GM12878 (cell line): ENCODE results near the gene TMEM212. TPM values are rescaled to one million over a fixed set of nuclear protein-coding genes. Genes with fewer than 3 reads are reported as not detected.

Experiments used
- ATAC-seq: fragments of 200-7000 bp; cut with Tn5 transposase; 3 replicates; pipeline ENCODE4 v1.9.1; 2020; ENCODE audit warnings: mild to moderate bottlenecking, moderate library complexity
- BruUV-seq: library from RNA; stranded (reverse); fragments of 400-500 nt; replicated peaks from 2 replicates; lab custom pipeline; 2021; lab: Mats Ljungman, UMichigan
- CTCF ChIA-PET: fragments of 300-600 bp; sonication (Branson Sonifier 250); formaldehyde crosslinking; extraction: SDS; loops from one replicate; lab custom pipeline; 2021; ENCODE audit warnings: inconsistent platforms; lab: Yijun Ruan, JAX
- POLR2A ChIA-PET: fragments of 350-600 bp; formaldehyde crosslinking; extraction: SDS; loops from one replicate; lab custom pipeline; 2021; ENCODE audit warnings: inconsistent platforms; lab: Charles Lee
- RAD21 ChIA-PET: fragments of 300-600 bp; sonication (Branson Sonifier 250); formaldehyde crosslinking; loops from one replicate; lab custom pipeline; 2023; ENCODE audit warnings: antibody characterized with exemption; ENCODE audit not compliant: unreplicated experiment; lab: Charles Lee
- SMC1A ChIA-PET: fragments of 300-600 bp; sonication (Branson Sonifier 250); formaldehyde crosslinking; loops from one replicate; lab custom pipeline; 2023; ENCODE audit not compliant: unreplicated experiment, uncharacterized antibody; lab: Charles Lee
- DNase-seq: peaks from one replicate; pipeline ENCODE4 v3.0.0-alpha.2; 2011; ENCODE audit warnings: low read depth, low spot score
- FAIRE-seq: peaks from 3 replicates; lab custom pipeline; 2011; peaks lifted over from hg19 to GRCh38; lab: Jason Lieb, UNC
- H2AFZ ChIP-seq: 2 replicates; pipeline ENCODE4 v1.6.0; 2011; ENCODE audit warnings: low read depth, low read length, control low read depth; ENCODE audit not compliant: control insufficient read depth
- H3K27ac ChIP-seq: 2 replicates; pipeline ENCODE4 v1.5.1; 2011; ENCODE audit warnings: control low read depth; ENCODE audit not compliant: control insufficient read depth, insufficient read depth
- H3K27me3 ChIP-seq, 2 experiments: replicated peaks in 1 of 2; 2 replicates each; pipeline versions ENCODE4 v1.6.0 to v1.6.1; 2011; ENCODE audit warnings: low read length in 1 of 2; ENCODE audit not compliant: control insufficient read depth in 2 of 2, insufficient read depth in 2 of 2
- H3K36me3 ChIP-seq, 2 experiments: 2 replicates each; pipeline ENCODE4 v1.5.1; 2011; ENCODE audit warnings: low read length in 1 of 2; ENCODE audit not compliant: control insufficient read depth in 2 of 2, insufficient read depth in 2 of 2
- H3K4me1 ChIP-seq: 2 replicates; pipeline ENCODE4 v1.6.1; 2011; ENCODE audit warnings: mild to moderate bottlenecking, low read length, moderate library complexity, mixed read lengths; ENCODE audit not compliant: control insufficient read depth, insufficient read depth
- H3K4me2 ChIP-seq: 2 replicates; pipeline ENCODE4 v1.6.0; 2011; ENCODE audit warnings: control low read depth; ENCODE audit not compliant: control insufficient read depth, insufficient read depth
- H3K4me3 ChIP-seq: fragments of 200-600 bp; sonication (generic); 2 replicates; pipeline ENCODE4 v1.5.1; 2016
- H3K79me2 ChIP-seq: 2 replicates; pipeline ENCODE4 v1.6.0; 2011; ENCODE audit warnings: low read length; ENCODE audit not compliant: control insufficient read depth, insufficient read depth
- H3K9ac ChIP-seq: 2 replicates; pipeline ENCODE4 v1.8.0; 2011; ENCODE audit warnings: low read length, control low read depth, mixed read lengths; ENCODE audit not compliant: control insufficient read depth, insufficient read depth
- H3K9me3 ChIP-seq: replicated peaks from 3 replicates; pipeline ENCODE4 v1.5.1; 2011; ENCODE audit warnings: mild to moderate bottlenecking, low read length; ENCODE audit not compliant: control insufficient read depth, insufficient read depth
- H4K20me1 ChIP-seq: 2 replicates; pipeline ENCODE4 v1.6.0; 2011; ENCODE audit not compliant: control insufficient read depth, insufficient read depth
- CBX5 ChIP-seq: sonication (generic); IDR thresholded peaks from 2 replicates; pipeline ENCODE4 v1.6.1; 2016; ENCODE audit warnings: low read depth, moderate library complexity, mild to moderate bottlenecking, inconsistent platforms
- E4F1 ChIP-seq: fragments of 450-650 bp; IDR thresholded peaks from 2 replicates; pipeline ENCODE4 v1.6.1; 2018; ENCODE audit warnings: borderline replicate concordance, mild to moderate bottlenecking; ENCODE audit not compliant: partially characterized antibody
- ETV6 ChIP-seq, 2 experiments: fragments of 450-650 bp in 1 of 2; IDR thresholded peaks in 1 of 2; conservative IDR thresholded peaks in 1 of 2; 2 replicates each; pipeline ENCODE4 v1.6.1; 2014; ENCODE audit warnings: antibody characterized with exemption in 1 of 2, borderline replicate concordance in 1 of 2, low read depth in 1 of 2, mild to moderate bottlenecking in 1 of 2, moderate library complexity in 1 of 2
- GABPA ChIP-seq: IDR thresholded peaks from 2 replicates; pipeline ENCODE4 v1.6.1; 2014; ENCODE audit warnings: antibody characterized with exemption, low read depth, mild to moderate bottlenecking, inconsistent platforms
- ZSCAN29 ChIP-seq: fragments of 450-650 bp; IDR thresholded peaks from 2 replicates; pipeline ENCODE4 v1.6.1; 2017; ENCODE audit warnings: mild to moderate bottlenecking, moderate library complexity
- WGBS: methylation state at CpG from one replicate; pipeline ENCODE4 v1.1.6; 2016; ENCODE audit warnings: low lambda C conversion rate; ENCODE audit not compliant: insufficient replicate concordance, insufficient coverage; ENCODE audit errors: missing lambda C conversion rate; 5-methylcytosine and 5-hydroxymethylcytosine counted together
- in situ Hi-C: fragments of 300-500 bp; cut with MboI; formaldehyde crosslinking; loops from 9 replicates; pipeline ENCODE4 v1.14.3; 2018; ENCODE audit warnings: mixed read lengths
- intact Hi-C: fragments of 100-400 bp; cut with micrococcal nuclease; formaldehyde crosslinking; loops from one replicate; pipeline ENCODE4 v1.14.2; 2022; ENCODE audit not compliant: unreplicated experiment
- polyA plus RNA-seq, 11 experiments: library from polyadenylated mRNA; depleted of rRNA in 4 of 11; unstranded in 6 of 11; stranded (reverse) in 5 of 11; fragments of >200 nt; fragmentation: Nextera tagmentation in 4 of 11; fragmentation: Illumina TruSeq in 1 of 11; extraction: Ambion mirVana in 4 of 11; extraction: Trizol in 1 of 11; gene quantifications; 1 replicate in 1 of 11; 2 replicates in 10 of 11; pipeline versions ENCODE4 v1.2.1 to v1.2.3, GENCODE V29; 2011 to 2016; ENCODE audit warnings: inconsistent platforms in 2 of 11, missing spikeins in 2 of 11, low read depth in 1 of 11
- total RNA-seq, 4 experiments: library from RNA; depleted of rRNA in 3 of 4; stranded (reverse); fragments of >200 nt in 3 of 4; fragmentation: Illumina TruSeq in 1 of 4; extraction: Trizol in 1 of 4; gene quantifications; 2 replicates each; pipeline versions ENCODE4 v1.2.1 to v1.2.3, GENCODE V29; 2013 to 2021
- TF ChIP-seq, protein P1 (sequence below): IDR thresholded peaks from 2 replicates; pipeline ENCODE4 v1.6.1; 2012; ENCODE audit warnings: low read depth, low read length, improper control_type of control experiment
- TF ChIP-seq, protein P2 (sequence below): fragments of 450-650 bp; IDR thresholded peaks from 2 replicates; pipeline ENCODE4 v1.6.1; 2017; ENCODE audit warnings: mild to moderate bottlenecking, low read depth, inconsistent platforms; ENCODE audit not compliant: poor library complexity, severe bottlenecking

Gene TMEM212
- total and polyA plus RNA-seq, 10 of the 15 experiments (the other 5 are each of a cell fraction or from before 2014, with no cell fraction given) = not detected

DNA sequence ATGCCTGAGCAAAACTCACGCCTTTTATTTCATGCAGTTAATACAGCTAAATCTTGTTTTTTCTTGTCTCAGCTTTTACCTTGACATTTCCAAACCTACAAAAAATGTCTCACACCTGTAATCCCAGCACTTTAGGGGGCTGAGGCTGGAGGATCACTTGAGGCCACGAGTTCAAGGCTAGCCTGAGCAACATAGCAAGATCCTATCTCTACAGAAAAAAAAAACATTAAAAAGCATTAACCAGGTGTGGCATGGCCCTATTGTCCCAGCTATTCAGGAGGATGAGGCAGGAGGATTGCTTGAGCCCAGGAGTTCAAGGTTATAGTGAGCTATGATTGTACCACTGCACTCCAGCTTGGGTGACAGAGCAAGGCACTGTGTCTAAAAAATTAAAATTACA is 3.9 kb upstream of the TMEM212 start:
- Histone ChIP-seq H3K4me1 (0 out of 2 replicates have a peak, but pooled peaks cover 3% of the 10 kb centered on the region), H3K4me3 (no peak overlapping the region), H3K27me3 (no peaks in the 10 kb centered on the region), H3K4me2 (no peak overlapping the region), H3K9me3 (no peaks in the 10 kb centered on the region), H3K27ac (no peak overlapping the region), H3K9ac (no peak overlapping the region), H3K79me2 (no peaks in the 10 kb centered on the region), H2AFZ (no peak overlapping the region), H3K36me3 (no peaks in the 10 kb centered on the region), H4K20me1 (no peaks in the 10 kb centered on the region)
- ChIA-PET RAD21 (interaction anchor here (1.0 to 13.1 kb wide), 7 partner anchors 10 to 878 kb away, joined by 3 to 333 read pairs (median 6); no protein-coding TSS in a partner anchor), SMC1A (interaction anchor here (0.7 to 3.7 kb wide), 6 partner anchors 11 to 638 kb away, joined by 3 to 23 read pairs (median 6); no protein-coding TSS in a partner anchor), POLR2A (no interaction called here), CTCF (interaction anchor here (0.7 to 3.0 kb wide), 10 partner anchors 10 to 878 kb away, joined by 3 to 25 read pairs (median 4); no protein-coding TSS in a partner anchor)
- in situ Hi-C loops = loop anchor here (5.0 kb wide), 1 partner anchor 192 kb away; no protein-coding TSS in a partner anchor
- DNase-seq = no peak
- 21% methylated on average over 2 of the region's 2 CpGs for WGBS
- FAIRE-seq = no peak
- intact Hi-C loops = loop anchor here (10.0 kb wide), 2 partner anchors 654 to 794 kb away; no protein-coding TSS in a partner anchor
- no TSS peak for BruUV-seq
- ATAC-seq = no peak
- no peak for TF ChIP-seq CBX5
- TF ChIP-seq ZSCAN29 = no peak
- TF ChIP-seq, protein P1, sequence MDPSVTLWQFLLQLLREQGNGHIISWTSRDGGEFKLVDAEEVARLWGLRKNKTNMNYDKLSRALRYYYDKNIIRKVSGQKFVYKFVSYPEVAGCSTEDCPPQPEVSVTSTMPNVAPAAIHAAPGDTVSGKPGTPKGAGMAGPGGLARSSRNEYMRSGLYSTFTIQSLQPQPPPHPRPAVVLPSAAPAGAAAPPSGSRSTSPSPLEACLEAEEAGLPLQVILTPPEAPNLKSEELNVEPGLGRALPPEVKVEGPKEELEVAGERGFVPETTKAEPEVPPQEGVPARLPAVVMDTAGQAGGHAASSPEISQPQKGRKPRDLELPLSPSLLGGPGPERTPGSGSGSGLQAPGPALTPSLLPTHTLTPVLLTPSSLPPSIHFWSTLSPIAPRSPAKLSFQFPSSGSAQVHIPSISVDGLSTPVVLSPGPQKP = no peak
- TF ChIP-seq, protein P2, sequence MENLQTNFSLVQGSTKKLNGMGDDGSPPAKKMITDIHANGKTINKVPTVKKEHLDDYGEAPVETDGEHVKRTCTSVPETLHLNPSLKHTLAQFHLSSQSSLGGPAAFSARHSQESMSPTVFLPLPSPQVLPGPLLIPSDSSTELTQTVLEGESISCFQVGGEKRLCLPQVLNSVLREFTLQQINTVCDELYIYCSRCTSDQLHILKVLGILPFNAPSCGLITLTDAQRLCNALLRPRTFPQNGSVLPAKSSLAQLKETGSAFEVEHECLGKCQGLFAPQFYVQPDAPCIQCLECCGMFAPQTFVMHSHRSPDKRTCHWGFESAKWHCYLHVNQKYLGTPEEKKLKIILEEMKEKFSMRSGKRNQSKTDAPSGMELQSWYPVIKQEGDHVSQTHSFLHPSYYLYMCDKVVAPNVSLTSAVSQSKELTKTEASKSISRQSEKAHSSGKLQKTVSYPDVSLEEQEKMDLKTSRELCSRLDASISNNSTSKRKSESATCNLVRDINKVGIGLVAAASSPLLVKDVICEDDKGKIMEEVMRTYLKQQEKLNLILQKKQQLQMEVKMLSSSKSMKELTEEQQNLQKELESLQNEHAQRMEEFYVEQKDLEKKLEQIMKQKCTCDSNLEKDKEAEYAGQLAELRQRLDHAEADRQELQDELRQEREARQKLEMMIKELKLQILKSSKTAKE = no peak
- no peak for TF ChIP-seq ETV6 (conservative IDR thresholded peaks at IDR 0.05 in 1 of 2, IDR thresholded peaks at IDR 0.05 in 1 of 2; ENCODE audit: borderline replicate concordance in 1 of 2, low read depth in 1 of 2)
- no peak for TF ChIP-seq GABPA
- TF ChIP-seq E4F1 = no peak
